ENCODE measurements around the gene KAZN. TPM values are rescaled to one million over a fixed set of nuclear protein-coding genes. Genes with fewer than 3 reads are reported as not detected.

KAZN gene
- total RNA-seq, 2 donors from 2014 or later = 3.4 to 12.2 TPM

GRCh38 chr1:15094719-15095495 is 496.4 kb downstream of the KAZN start:
- H3K27me3 ChIP-seq = no peaks in the 10 kb centered on the region
- intact Hi-C loops (cut with DNase I) = no loop called here
- no peak for TF ChIP-seq CTCF (IDR thresholded peaks at IDR 0.05)
- H3K27ac ChIP-seq = no peak overlapping the region
- DNase-seq (no peak), ATAC-seq (no peak)
- WGBS, 2 donors = 88 to 90% methylated on average over 21 to 24 of the region's 26 CpGs
- H3K9me3 ChIP-seq = no peaks in the 10 kb centered on the region
- no peak overlapping the region for H3K4me3 ChIP-seq
- H3K4me1 ChIP-seq = peaks cover 10% of the 10 kb centered on the region
- H3K36me3 ChIP-seq (replicated peaks in 1 of 2; ENCODE audit: insufficient read depth in 1 of 2, low read depth in 2 of 2) = no peaks in the 10 kb centered on the region

GRCh38 chr1:15095496-15095875 is 497.0 kb downstream of the KAZN start:
- no peak overlapping the region for H3K4me3 ChIP-seq
- 68 to 78% methylated on average over 5 to 6 of the region's 6 CpGs for WGBS, 2 donors
- DNase-seq (no peak), ATAC-seq (no peak)
- peaks cover 5% of the 10 kb centered on the region for H3K4me1 ChIP-seq
- TF ChIP-seq POLR2A (IDR thresholded peaks at IDR 0.05) = no peak
- TF ChIP-seq CTCF (IDR thresholded peaks at IDR 0.05) = no peak
- no peaks in the 10 kb centered on the region for H3K27me3 ChIP-seq
- H3K27ac ChIP-seq = no peak overlapping the region
- H3K36me3 ChIP-seq (replicated peaks in 1 of 2; ENCODE audit: insufficient read depth in 1 of 2, low read depth in 2 of 2) = no peaks in the 10 kb centered on the region
- intact Hi-C loops (cut with DNase I) = no loop called here
- no peaks in the 10 kb centered on the region for H3K9me3 ChIP-seq

GRCh38 chr1:15096293-15096692 is 497.8 kb downstream of the KAZN start:
- no peaks in the 10 kb centered on the region for H3K36me3 ChIP-seq (replicated peaks in 1 of 2; ENCODE audit: insufficient read depth in 1 of 2, low read depth in 2 of 2)
- H3K4me1 ChIP-seq = peaks cover 5% of the 10 kb centered on the region
- WGBS, 2 donors = 94 to 97% methylated on average over 6 to 7 of the region's 7 CpGs
- no peaks in the 10 kb centered on the region for H3K9me3 ChIP-seq
- TF ChIP-seq POLR2A (IDR thresholded peaks at IDR 0.05) (no peak), CTCF (IDR thresholded peaks at IDR 0.05) (no peak)
- DNase-seq (no peak), ATAC-seq (no peak)
- no peak overlapping the region for H3K27ac ChIP-seq
- no peaks in the 10 kb centered on the region for H3K27me3 ChIP-seq
- H3K4me3 ChIP-seq = no peak overlapping the region
- intact Hi-C loops (cut with DNase I) = no loop called here

GRCh38 chr1:15098176-15099125 is 500.0 kb downstream of the KAZN start:
- Histone ChIP-seq H3K27ac (no peak overlapping the region), H3K36me3 (replicated peaks in 1 of 2; ENCODE audit: insufficient read depth in 1 of 2, low read depth in 2 of 2) (no peaks in the 10 kb centered on the region), H3K27me3 (no peaks in the 10 kb centered on the region), H3K4me1 (peaks cover 5% of the 10 kb centered on the region), H3K4me3 (no peak overlapping the region), H3K9me3 (no peaks in the 10 kb centered on the region)
- intact Hi-C loops (cut with DNase I) = no loop called here
- TF ChIP-seq POLR2A (IDR thresholded peaks at IDR 0.05) (no peak), CTCF (IDR thresholded peaks at IDR 0.05) (no peak)
- 75 to 87% methylated on average over 10 to 15 of the region's 15 CpGs for WGBS, 2 donors
- no peak for DNase-seq
- ATAC-seq = no peak

All from body of pancreas (tissue), 4 donors.